BE2C (cell line): ENCODE measurements around the gene TRHDE.

Experiments used
- DNase-seq: peaks from one replicate; pipeline ENCODE4 v3.0.0-alpha.2; 2020
- H3K27me3 ChIP-seq: fragments of 250-450 bp; sonication (Bioruptor Pico); 2 replicates; pipeline ENCODE4 v1.5.1; 2020; ENCODE audit warnings: mild to moderate bottlenecking
- H3K36me3 ChIP-seq: fragments of 250-450 bp; sonication (Bioruptor Pico); 2 replicates; pipeline ENCODE4 v1.5.1; 2020; ENCODE audit warnings: mild to moderate bottlenecking
- H3K4me1 ChIP-seq: fragments of 250-450 bp; sonication (Bioruptor Pico); 2 replicates; pipeline ENCODE4 v1.5.1; 2020
- H3K4me3 ChIP-seq: 2 replicates; pipeline ENCODE4 v1.5.1; 2011; ENCODE audit warnings: low read depth, low read length
- H3K9me3 ChIP-seq: fragments of 250-450 bp; sonication (Bioruptor Pico); 2 replicates; pipeline ENCODE4 v1.5.1; 2020
- CTCF ChIP-seq: IDR thresholded peaks from 2 replicates; pipeline ENCODE4 v1.5.1; 2012; ENCODE audit warnings: mild to moderate bottlenecking, low read depth, low read length

The TRHDE gene

GRCh38 chr12:72295101-72295500, 22.9 kb downstream of the TRHDE start:
- H3K4me1 ChIP-seq, result no peaks in the 10 kb centered on the region
- no peak overlapping the region for H3K4me3 ChIP-seq
- no peaks in the 10 kb centered on the region for H3K27me3 ChIP-seq
- no peak for DNase-seq
- TF ChIP-seq CTCF, result no peak
- no peaks in the 10 kb centered on the region for H3K36me3 ChIP-seq
- no peaks in the 10 kb centered on the region for H3K9me3 ChIP-seq

GRCh38 chr12:72295744-72296143, 23.6 kb downstream of the TRHDE start:
- no peak for TF ChIP-seq CTCF
- H3K4me3 ChIP-seq, result no peak overlapping the region
- no peak for DNase-seq

GRCh38 chr12:72296389-72296788, 24.2 kb downstream of the TRHDE start:
- no peaks in the 10 kb centered on the region for H3K4me1 ChIP-seq
- H3K36me3 ChIP-seq, result no peaks in the 10 kb centered on the region
- H3K9me3 ChIP-seq, result no peaks in the 10 kb centered on the region
- TF ChIP-seq CTCF, result no peak
- H3K27me3 ChIP-seq, result no peaks in the 10 kb centered on the region
- DNase-seq, result no peak
- H3K4me3 ChIP-seq, result no peak overlapping the region

More at GRCh38 chr12:72295744-72296143, 23.6 kb downstream of the TRHDE start:
- Histone ChIP-seq H3K36me3 (no peaks in the 10 kb centered on the region), H3K4me1 (no peaks in the 10 kb centered on the region), H3K27me3 (no peaks in the 10 kb centered on the region), H3K9me3 (no peaks in the 10 kb centered on the region)

GRCh38 chr12:72297666-72298065, 25.5 kb downstream of the TRHDE start:
- Histone ChIP-seq H3K4me3 (no peak overlapping the region), H3K4me1 (no peaks in the 10 kb centered on the region), H3K27me3 (no peaks in the 10 kb centered on the region), H3K36me3 (no peaks in the 10 kb centered on the region), H3K9me3 (no peaks in the 10 kb centered on the region)
- TF ChIP-seq CTCF, result no peak
- DNase-seq, result no peak

GRCh38 chr12:72300728-72301127, 28.6 kb downstream of the TRHDE start:
- no peaks in the 10 kb centered on the region for H3K36me3 ChIP-seq
- H3K9me3 ChIP-seq, result no peaks in the 10 kb centered on the region
- TF ChIP-seq CTCF, result no peak
- H3K4me1 ChIP-seq, result no peaks in the 10 kb centered on the region
- no peak for DNase-seq
- H3K4me3 ChIP-seq, result no peak overlapping the region
- 0 out of 2 replicates have a peak, but pooled peaks cover 4% of the 10 kb centered on the region for H3K27me3 ChIP-seq

GRCh38 chr12:72304751-72305150, 32.6 kb downstream of the TRHDE start:
- H3K4me1 ChIP-seq, result no peaks in the 10 kb centered on the region
- no peak overlapping the region for H3K4me3 ChIP-seq
- peaks cover 4% of the 10 kb centered on the region; the same call in 1 of the 2 replicates for H3K27me3 ChIP-seq
- no peak for TF ChIP-seq CTCF
- no peaks in the 10 kb centered on the region for H3K9me3 ChIP-seq
- no peak for DNase-seq
- no peaks in the 10 kb centered on the region for H3K36me3 ChIP-seq
